DMS53 (cell line): ENCODE results near the gene DUSP9.
"Not testable (repeated sequence)": the region's sequence is repeated elsewhere in the genome, so short reads cannot be mapped to it uniquely, and the experiment has no call there.

ENCODE experiments used
- DNase-seq: peaks from one replicate; lab custom pipeline; 2025; lab: John Stamatoyannopoulos, UW

The DUSP9 gene

GRCh38 chrX:153671589-153672530 is 24.9 kb downstream of the DUSP9 start:
- no peak for DNase-seq

- no peak for DNase-seq
Measured at GRCh38 chrX:153672531-153673427, 25.8 kb downstream of the DUSP9 start.

GRCh38 chrX:153673428-153674218 is 26.6 kb downstream of the DUSP9 start, which contains the start of gene PNCK:
PNCK (minus strand) TSS chrX:153673813; CDS start chrX:153673076, 737 bp downstream.
- DNase-seq, result no peak

GRCh38 chrX:153674219-153674851 is 27.3 kb downstream of the DUSP9 start:
- DNase-seq, result no peak

- no peak for DNase-seq
Measured at GRCh38 chrX:153681175-153681574, 34.2 kb downstream of the DUSP9 start.

GRCh38 chrX:153683486-153683885 is 36.5 kb downstream of the DUSP9 start:
- not testable (repeated sequence) for DNase-seq

GRCh38 chrX:153684467-153685155 is 37.6 kb downstream of the DUSP9 start:
- DNase-seq, result no peak

GRCh38 chrX:153685156-153685536 is 38.1 kb downstream of the DUSP9 start:
- DNase-seq, result no peak

- no peak for DNase-seq
Measured at GRCh38 chrX:153685751-153686696, 39.0 kb downstream of the DUSP9 start.

- peak; percentile 33 for DNase-seq
Measured at GRCh38 chrX:153686711-153687110, 39.7 kb downstream of the DUSP9 start.

GRCh38 chrX:153687121-153688039 is 40.4 kb downstream of the DUSP9 start, which contains the start of gene SLC6A8:
SLC6A8 (plus strand) TSS chrX:153687926; CDS start chrX:153688575, 649 bp downstream.
- peak; percentile 87 for DNase-seq

- peak; percentile 56 for DNase-seq
Measured at GRCh38 chrX:153688071-153688470, 41.1 kb downstream of the DUSP9 start.

GRCh38 chrX:153688506-153688905 is 41.5 kb downstream of the DUSP9 start:
- DNase-seq, result peak; percentile 29

GRCh38 chrX:153688911-153689590 is 42.0 kb downstream of the DUSP9 start:
- DNase-seq, result peak; percentile 56

GRCh38 chrX:153689654-153690465 is 42.9 kb downstream of the DUSP9 start:
- peak; percentile 29 for DNase-seq

- no peak for DNase-seq
Measured at GRCh38 chrX:153690466-153690865, 43.5 kb downstream of the DUSP9 start.
